Measurements from ENCODE around the gene NBEA. TPM values are rescaled to one million over a fixed set of nuclear protein-coding genes. Genes with fewer than 3 reads are reported as not detected.

Gene NBEA
- total RNA-seq, 1 donor from 2014 or later: 27.3 TPM

DNA sequence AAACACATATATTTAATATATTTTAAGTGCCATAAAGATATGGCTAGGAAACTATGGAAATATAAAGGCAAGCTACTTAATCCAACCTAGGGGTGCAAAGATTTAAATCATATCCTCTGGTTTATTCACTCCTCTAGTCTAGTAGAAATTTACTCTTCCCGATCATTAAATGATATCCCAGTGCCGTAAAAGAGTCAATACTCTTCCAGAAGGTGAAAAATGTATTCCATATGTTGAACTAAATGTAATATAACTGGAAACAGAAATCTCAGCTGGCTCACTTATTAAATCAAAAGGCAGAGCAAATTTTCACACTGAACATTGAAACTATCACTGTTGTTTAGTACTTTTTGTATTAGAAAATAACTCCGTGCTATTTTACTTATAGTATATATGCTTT is 523.3 kb downstream of the NBEA start:
- intact Hi-C loops (cut with DNase I): no loop called here
- DNase-seq (ENCODE audit: low spot score): no peak

DNA sequence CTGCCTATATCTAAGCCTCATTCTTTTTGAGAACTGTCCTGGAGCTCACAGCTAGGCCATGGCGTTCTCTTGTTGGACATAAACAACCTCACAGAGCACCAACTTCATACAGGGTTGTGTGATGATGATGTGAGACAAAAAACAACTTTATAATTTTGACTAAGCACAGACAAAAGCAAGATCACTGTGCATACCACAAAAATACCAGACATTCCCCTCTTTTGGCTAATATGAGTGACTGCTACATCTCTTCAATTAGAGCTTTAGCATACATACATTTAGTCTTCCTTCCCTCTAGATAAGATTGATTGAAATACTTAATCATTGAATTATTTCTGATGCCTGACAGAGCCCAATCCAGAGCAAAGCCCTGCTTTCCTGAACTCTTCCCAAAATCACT is 526.1 kb downstream of the NBEA start:
- intact Hi-C loops (cut with DNase I): no loop called here
- DNase-seq (ENCODE audit: low spot score): no peak

- DNase-seq (ENCODE audit: low spot score): no peak
- intact Hi-C loops (cut with DNase I): no loop called here
Observed at GRCh38 chr13:35469806-35470525, 527.9 kb downstream of the NBEA start.

DNA sequence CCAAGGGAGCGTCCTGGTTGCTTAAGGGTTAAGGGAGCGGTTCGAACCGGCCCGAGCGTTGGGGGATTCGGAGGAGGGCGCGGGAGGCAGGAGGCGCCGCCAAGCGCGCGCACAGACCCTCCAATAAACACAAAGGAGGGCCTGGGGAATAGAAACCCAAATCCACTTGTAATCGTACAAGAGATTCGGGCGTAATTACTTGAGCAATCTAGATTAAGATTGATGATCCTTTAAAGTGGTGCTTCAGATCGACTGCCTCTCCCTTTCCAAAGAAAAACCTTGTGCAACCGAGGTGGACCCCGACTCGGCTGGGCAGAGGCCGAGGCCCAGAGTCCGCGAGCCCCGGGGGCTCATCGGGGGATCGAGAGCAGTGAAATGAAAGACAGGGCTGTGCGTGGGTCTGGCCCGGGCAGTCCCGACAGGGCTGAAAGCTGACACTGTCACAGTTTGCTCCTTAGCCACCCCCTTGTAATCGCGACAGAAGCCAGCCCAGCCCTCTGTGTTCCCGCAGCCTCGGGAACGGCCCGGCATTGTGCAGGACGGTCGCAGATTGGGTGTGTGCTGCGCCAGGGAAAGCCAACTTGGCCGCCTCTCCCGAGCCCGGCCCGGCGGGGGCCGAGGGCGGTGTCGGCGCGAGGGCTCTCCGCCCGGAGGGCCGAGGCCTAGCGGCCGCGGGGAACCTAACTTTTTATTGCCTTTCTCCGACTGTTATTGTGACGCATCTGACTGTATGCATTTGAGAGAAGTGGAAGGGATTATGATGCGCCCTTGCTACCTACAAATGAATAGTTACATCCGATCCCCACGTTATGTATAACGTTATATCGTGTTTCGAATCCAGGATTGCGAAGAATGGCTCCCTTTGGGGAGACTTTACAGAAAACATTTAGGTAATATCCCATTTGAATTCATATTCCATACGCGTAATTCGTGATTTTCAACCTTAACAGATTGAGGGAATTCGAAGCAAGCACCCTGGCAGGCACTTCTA is 528.9 kb downstream of the NBEA start:
- no peak for DNase-seq (ENCODE audit: low spot score)
- intact Hi-C loops (cut with DNase I): no loop called here

DNA sequence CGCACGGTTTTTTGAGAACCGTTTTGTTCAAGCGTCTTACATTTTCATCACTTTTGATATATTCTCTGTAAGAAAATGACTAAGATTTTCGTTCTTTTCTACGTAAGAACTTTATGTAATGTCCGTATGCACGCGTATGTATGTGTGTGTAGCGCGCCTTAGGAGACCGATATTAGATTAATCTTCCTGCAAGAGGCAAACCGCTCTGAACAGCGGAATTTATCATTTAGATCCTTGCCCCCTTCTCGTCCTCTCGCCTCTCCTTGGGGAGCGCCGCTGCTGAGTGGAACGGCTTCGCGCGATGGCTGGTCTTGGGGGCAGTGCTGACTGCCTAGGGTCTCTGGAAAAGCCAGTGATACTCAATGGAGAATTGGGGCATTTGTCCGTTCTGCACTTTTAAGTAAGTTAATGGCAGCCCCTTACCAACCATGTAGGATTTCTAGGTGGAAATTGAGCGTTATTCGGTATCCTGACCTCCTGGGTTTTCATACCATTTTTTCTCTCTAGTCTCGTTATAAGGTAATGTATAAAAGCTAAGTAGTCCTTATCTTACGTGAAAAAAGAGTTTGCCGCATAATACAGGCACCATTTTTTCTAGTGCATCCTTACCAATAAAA is 529.7 kb downstream of the NBEA start:
- DNase-seq (ENCODE audit: low spot score): no peak

DNA sequence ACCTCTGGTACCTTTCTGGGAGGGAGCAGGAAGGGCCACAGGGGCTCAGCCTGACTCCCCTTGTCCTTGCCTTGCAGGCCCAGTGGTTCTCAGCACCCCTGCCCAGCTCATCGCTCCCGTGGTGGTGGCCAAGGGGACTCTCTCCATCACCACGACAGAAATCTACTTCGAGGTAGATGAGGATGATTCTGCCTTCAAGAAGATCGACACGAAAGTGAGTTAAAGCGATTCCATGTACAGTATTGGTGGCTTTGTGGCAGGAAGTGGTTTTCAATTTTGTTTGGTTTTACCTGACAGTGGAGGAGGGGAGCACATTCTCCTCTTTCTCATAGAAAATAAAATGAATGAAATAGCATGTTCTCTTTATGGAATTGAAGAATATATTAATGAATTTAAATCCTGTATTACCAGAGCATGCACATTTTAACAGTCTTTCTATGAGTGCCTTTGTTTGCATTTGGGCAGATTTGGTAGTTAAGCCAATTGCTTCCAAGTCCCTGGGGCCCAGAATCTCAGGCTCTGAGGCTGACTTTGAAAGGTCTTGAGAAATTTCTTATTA is 530.3 kb downstream of the NBEA start:
- intact Hi-C loops (cut with DNase I): no loop called here

More for the DNA sequence above, 529.7 kb downstream of the NBEA start:
- intact Hi-C loops (cut with DNase I): no loop called here

DNA sequence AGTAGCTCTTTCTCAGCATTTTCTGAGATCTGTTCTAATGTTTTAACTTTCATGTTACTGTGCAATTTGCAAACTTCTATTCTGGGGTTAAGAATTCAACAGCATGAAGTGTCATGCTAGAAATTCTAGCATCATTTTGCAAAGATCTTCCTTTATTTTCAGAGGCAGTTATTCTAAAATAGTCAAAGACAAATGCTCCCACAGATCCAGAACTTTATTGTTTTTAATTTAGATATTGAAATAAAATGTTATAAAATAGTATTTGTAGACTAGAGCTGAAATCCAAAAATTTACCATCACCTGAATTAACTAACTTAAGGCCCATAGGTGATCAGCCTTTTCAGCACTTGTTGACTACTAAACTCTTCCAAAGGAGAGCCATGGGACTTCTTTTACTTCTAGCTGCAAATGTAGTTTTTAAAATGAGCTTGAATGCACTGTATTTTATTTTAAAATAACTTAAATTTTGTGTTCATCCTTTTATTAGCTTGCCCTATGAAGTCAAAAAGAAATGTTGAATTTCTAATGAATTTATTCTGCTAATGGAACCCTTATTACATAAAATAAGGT is 531.2 kb downstream of the NBEA start:
- DNase-seq (ENCODE audit: low spot score): no peak
- intact Hi-C loops (cut with DNase I): no loop called here

More for the DNA sequence above, 530.3 kb downstream of the NBEA start:
- no peak for DNase-seq (ENCODE audit: low spot score)

DNA sequence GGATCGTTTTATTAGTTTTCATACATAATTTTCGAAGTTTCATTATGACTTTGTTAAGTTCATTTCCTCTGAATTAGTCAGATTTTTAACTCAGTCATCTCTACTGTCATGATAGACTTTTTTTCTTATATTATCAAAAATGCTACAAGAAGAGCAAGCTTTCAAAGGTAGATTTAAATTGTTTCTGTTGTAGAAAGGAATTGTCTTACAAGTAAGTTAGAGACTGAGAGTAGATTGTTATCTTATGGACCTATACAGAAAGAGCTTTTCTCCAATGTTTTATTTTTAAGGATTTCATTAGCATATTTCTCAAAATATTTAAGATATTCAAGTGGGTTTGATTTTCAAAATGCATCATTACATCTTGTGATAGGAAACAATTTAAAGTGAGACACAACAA is 531.7 kb downstream of the NBEA start:
- intact Hi-C loops (cut with DNase I): no loop called here
- DNase-seq (ENCODE audit: low spot score): no peak

DNA sequence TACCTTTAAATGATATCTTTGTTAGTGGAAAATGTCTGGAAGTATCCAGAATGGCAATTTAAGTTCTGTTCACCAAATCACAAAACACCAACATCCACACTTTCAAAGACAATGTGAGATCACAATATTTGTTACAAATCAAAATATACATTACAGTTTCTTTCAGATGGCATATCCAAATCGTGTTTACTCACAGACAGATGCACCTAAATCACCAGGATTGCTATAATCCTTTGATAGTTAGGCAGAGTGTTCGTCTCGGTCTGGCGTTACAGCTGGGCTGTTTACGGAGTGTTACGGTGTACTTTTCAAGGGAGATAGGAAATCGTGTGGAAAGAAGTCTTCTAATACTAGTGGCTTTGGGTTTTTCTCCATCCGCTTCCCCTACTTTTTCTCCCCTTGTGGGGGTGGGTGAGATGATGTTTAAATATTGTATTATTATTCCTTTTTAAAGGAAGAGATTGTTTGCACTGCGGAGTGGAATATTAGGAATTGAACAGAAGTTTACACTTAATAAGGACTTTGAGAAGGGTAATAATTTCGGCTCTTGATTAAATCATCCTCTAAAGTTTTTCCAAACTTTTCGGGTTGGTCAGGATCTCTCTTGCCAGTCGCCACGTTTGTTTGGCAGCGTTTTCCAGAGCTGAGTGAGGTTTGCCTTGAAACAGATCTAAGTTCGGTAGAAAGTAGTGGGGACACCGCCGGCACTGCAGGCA is 532.6 kb downstream of the NBEA start:
- DNase-seq (ENCODE audit: low spot score): no peak
- intact Hi-C loops (cut with DNase I): no loop called here

GRCh38 chr13:35475212-35475959 is 533.3 kb downstream of the NBEA start:
- intact Hi-C loops (cut with DNase I): no loop called here
- no peak for DNase-seq (ENCODE audit: low spot score)

DNA sequence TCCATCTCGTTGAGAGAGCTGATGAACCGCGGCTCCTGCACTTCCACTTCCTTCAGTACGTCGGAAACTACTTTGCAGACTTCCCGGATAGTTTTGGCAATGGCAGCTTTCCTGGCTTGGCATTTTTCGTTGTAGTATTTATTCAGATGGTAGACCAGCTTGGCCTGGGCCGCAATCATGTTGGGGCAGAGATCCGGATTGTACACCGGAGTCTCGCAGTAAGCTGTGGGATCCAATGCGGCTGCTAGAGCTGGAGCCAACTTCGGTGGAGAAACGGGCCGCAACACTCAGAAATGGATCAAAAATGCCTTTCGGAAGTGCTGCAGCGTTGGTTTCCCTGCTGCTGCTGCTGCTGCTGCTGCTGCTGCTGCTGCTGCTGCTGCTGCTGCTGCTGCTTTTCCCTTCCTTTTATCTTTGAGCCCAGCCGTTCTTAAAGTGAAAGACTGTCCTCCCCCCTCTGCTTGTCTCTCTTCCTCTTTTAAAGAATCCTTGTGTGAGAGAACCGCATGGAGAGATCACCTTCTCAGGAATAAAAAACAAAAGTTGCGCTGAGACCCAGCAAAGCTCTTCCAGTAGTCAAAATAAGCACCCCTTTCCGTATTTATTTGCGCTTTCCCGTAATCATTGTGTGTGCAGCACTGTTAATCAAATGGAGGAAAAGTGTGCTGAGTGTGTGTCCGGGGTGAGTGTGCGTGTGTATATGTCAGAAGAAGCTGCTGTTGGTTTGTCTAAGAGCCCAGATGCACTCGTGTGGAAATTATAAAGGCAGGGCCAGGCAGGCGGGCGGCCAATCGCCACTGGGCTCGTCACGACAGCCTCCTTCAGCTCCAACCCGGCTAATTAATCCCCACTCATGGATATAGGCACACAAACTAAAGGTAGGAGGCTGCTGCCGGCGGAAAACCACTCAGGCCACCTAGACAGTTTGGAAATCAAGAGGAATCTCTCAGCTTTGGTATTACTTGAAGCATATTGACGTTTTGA is 534.2 kb downstream of the NBEA start, which contains the start of gene MAB21L1:
MAB21L1 (minus strand) TSS at position 730 of the 984 bp plus-strand sequence; CDS start at position 179, 551 bp downstream.
- intact Hi-C loops (cut with DNase I): no loop called here
- DNase-seq (ENCODE audit: low spot score): no peak

DNA sequence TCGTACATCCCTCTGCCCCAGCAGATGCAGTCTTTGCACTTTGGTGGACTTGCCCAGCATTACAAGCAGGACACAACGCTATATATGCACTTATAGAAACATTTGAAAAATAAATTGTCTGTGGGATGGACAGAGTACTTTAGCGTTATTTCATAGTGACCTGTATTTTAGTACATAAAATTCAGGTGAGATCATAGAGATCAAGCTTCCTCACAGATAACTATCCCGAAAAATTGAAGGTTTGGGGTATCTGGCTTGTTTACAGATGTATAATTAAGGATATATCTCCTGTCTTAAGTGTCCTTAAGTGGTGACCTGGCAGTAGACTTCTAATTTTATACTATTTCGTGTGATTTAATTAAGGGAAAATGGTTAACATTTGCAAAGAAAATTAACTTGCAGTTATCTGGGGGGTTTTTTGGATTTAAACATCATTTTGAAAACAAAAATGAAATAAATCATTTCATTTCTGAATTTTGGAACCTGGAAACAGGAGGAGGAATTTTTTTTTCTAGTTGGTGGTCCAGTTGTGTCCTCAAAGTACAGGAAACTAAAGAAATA is 535.4 kb downstream of the NBEA start:
- intact Hi-C loops (cut with DNase I): no loop called here

GRCh38 chr13:35478271-35479037 is 536.4 kb downstream of the NBEA start:
- intact Hi-C loops (cut with DNase I): no loop called here

More for the DNA sequence above, 535.4 kb downstream of the NBEA start:
- DNase-seq (ENCODE audit: low spot score): no peak

GRCh38 chr13:35479038-35479492 is 537.0 kb downstream of the NBEA start:
- DNase-seq (ENCODE audit: low spot score): no peak
- intact Hi-C loops (cut with DNase I): no loop called here

More at GRCh38 chr13:35478271-35479037, 536.4 kb downstream of the NBEA start:
- no peak for DNase-seq (ENCODE audit: low spot score)

DNA sequence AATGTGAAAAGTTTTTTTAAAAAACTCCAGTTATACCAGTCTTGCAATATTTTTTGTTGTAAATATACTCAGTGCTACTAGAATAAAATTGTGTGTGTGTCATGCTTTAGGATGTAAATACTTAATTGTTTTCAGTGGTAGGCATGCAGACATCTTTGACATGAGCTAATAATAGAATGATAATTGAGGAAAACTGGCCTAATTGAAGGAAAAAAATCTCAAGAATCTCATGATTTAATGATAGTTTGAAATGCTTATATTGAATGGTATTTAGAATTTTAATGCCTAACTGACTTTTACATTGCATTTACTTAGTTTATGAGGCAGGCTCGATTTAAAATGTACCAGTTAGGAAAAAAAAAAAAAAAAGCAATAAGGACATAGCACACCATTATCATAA is 537.6 kb downstream of the NBEA start:
- intact Hi-C loops (cut with DNase I): no loop called here
- DNase-seq (ENCODE audit: low spot score): no peak

- no peak for DNase-seq (ENCODE audit: low spot score)
- intact Hi-C loops (cut with DNase I): no loop called here
Observed at GRCh38 chr13:35480346-35480745, 538.3 kb downstream of the NBEA start.

Data from cardiac septum (tissue), 1 donor.